ENCODE measurements around the gene CACNA1E.

GRCh38 chr1:181680871-181681270 is 197.6 kb downstream of the CACNA1E start:
- TF ChIP-seq CTCF (IDR thresholded peaks at IDR 0.05 in 8 of 11, conservative IDR thresholded peaks at IDR 0.05 in 3 of 11): no peak
- TF ChIP-seq POLR2AphosphoS5 (IDR thresholded peaks at IDR 0.05): no peak

All from spleen (tissue), 7 donors.